NB4 (cell line): ENCODE results near the gene TMEM253.

Experiments used
- DNase-seq: peaks from one replicate; pipeline ENCODE4 v3.0.0; 2010; ENCODE audit warnings: low read depth
- H3K4me3 ChIP-seq: one replicate; pipeline ENCODE4 v1.5.1; 2011; ENCODE audit warnings: mild to moderate bottlenecking, low read depth, low read length, moderate library complexity
- MYC ChIP-seq: IDR thresholded peaks from 2 replicates; pipeline ENCODE4 v1.6.1; 2011; ENCODE audit warnings: low read depth, low read length
- POLR2A ChIP-seq: IDR thresholded peaks from 2 replicates; pipeline ENCODE4 v1.6.1; 2011; ENCODE audit warnings: mild to moderate bottlenecking; ENCODE audit not compliant: insufficient read length; ENCODE audit errors: extremely low read depth
- TF ChIP-seq, protein P1 (sequence below): IDR thresholded peaks from one replicate; pipeline ENCODE4 v1.5.1; 2012; ENCODE audit warnings: low read depth, low read length
- TF ChIP-seq, protein P2 (sequence below): IDR thresholded peaks from 2 replicates; pipeline ENCODE4 v1.6.1; 2011; ENCODE audit warnings: low read depth, low read length

Gene TMEM253

DNA sequence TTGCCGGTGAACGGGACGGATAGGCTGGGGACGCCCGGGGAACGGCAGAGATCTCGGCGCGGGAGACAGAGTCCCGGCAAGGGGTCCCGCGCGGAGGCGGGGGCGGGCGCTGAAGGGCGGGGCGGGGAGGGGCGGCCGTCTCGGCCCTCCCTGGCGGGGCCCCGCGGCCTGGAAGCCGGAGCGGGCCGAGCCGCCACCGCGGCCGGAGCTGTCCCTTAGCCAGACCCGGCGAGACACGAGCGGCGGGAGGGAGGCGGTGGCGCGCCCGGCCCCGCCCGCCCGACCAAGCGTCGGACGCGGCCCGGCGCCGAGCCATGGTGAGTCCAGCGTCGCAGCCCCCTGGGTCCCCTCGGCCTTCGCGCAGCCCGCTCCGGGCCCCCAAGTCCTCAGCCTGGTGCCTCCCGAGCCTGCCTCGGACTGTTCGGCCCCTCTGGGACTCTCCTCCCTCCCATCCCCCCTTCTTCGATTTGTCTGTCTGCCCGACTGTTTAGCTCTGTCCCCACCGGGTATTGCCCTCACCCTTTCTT, 30.7 kb upstream of the TMEM253 start, which contains the start of gene ARHGEF40:
ARHGEF40 (plus strand) TSS at position 222 of the 527 bp plus-strand sequence; CDS start at position 315, 93 bp downstream.
- DNase-seq: no peak
- no peak for TF ChIP-seq MYC
- no peak for TF ChIP-seq POLR2A
- TF ChIP-seq, protein P1, sequence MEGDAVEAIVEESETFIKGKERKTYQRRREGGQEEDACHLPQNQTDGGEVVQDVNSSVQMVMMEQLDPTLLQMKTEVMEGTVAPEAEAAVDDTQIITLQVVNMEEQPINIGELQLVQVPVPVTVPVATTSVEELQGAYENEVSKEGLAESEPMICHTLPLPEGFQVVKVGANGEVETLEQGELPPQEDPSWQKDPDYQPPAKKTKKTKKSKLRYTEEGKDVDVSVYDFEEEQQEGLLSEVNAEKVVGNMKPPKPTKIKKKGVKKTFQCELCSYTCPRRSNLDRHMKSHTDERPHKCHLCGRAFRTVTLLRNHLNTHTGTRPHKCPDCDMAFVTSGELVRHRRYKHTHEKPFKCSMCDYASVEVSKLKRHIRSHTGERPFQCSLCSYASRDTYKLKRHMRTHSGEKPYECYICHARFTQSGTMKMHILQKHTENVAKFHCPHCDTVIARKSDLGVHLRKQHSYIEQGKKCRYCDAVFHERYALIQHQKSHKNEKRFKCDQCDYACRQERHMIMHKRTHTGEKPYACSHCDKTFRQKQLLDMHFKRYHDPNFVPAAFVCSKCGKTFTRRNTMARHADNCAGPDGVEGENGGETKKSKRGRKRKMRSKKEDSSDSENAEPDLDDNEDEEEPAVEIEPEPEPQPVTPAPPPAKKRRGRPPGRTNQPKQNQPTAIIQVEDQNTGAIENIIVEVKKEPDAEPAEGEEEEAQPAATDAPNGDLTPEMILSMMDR: no peak
- TF ChIP-seq, protein P2, sequence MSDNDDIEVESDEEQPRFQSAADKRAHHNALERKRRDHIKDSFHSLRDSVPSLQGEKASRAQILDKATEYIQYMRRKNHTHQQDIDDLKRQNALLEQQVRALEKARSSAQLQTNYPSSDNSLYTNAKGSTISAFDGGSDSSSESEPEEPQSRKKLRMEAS: no peak
- peak within 1 kb of the TSS; percentile 70 for H3K4me3 ChIP-seq

DNA sequence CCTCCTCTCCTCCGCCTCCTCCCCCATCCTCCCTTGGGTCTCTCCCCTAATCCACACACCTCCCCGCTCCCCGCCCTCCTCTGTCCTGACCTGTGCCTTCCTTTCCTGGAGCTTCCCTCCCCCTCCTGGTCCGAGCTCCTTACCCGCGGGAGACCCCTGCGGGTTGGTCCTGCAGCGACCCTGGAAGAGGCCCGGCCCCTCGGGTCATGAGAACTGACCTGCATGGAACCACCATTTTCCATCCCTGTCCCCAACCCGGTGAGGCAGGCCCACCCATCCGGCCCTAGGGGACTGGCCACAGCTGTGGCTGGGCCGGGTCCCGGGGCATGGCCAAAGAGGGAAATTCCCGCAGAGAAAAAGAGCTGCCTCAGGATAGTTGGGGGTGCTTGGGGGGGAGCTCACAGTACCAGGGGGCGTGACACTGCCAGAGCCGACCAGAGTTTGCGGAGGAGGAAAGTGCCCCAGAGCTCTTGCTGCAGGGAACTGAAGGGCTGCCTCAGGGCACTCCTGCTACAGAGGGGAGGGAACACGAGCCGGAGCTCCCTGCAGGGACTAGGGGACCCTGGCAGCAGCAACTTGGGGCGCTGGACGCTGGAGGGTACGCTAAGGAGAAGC, 30.1 kb upstream of the TMEM253 start:
- peak overlapping the region; percentile 70 for H3K4me3 ChIP-seq
- peak; percentile 90 for DNase-seq
- TF ChIP-seq, protein P2: peak; percentile 23; the same call in 1 of the 2 replicates
- no peak for TF ChIP-seq MYC
- TF ChIP-seq POLR2A: no peak
- TF ChIP-seq, protein P1: no peak

- TF ChIP-seq, protein P1: no peak
- TF ChIP-seq MYC (peak; percentile 71), POLR2A (peak; percentile 28)
- peak overlapping the region; percentile 70 for H3K4me3 ChIP-seq
- peak; percentile 99 for DNase-seq
Observed at GRCh38 chr14:21071225-21072030, 29.4 kb upstream of the TMEM253 start.

- H3K4me3 ChIP-seq: peak overlapping the region; percentile 61
- peak; percentile 95 for DNase-seq
- peak; percentile 72 for TF ChIP-seq MYC
- TF ChIP-seq, protein P2: peak; percentile 46
- TF ChIP-seq, protein P1: no peak
Observed at GRCh38 chr14:21072031-21072473, 28.8 kb upstream of the TMEM253 start.

GRCh38 chr14:21072781-21073339, 28.0 kb upstream of the TMEM253 start:
- H3K4me3 ChIP-seq: peak overlapping the region; percentile 37

More at GRCh38 chr14:21072781-21073339, 28.0 kb upstream of the TMEM253 start:
- TF ChIP-seq, protein P2: no peak
- TF ChIP-seq POLR2A (no peak), MYC (no peak)
- TF ChIP-seq, protein P1: no peak
- no peak for DNase-seq
